ENCODE data around the gene WIPF2. TPM values are rescaled to one million over a fixed set of nuclear protein-coding genes. Genes with fewer than 3 reads are reported as not detected.
A peak's percentile ranks its signal among the peaks of the same experiment; 100 is the strongest.

WIPF2 gene
- total RNA-seq, 2 donors from 2014 or later: 12.6 to 27.0 TPM

GRCh38 chr17:40180694-40181093, 38.4 kb upstream of the WIPF2 start:
- TF ChIP-seq CTCF (IDR thresholded peaks at IDR 0.05): no peak
- TF ChIP-seq POLR2AphosphoS5 (IDR thresholded peaks at IDR 0.05): peak; percentile 7
- peak; percentile 62 for TF ChIP-seq POLR2A (IDR thresholded peaks at IDR 0.05)
- Histone ChIP-seq H3K4me3 (no peak overlapping the region), H3K4me1 (replicated peaks) (peaks cover 7% of the 10 kb centered on the region), H3K27ac (peak overlapping the region; percentile 24 to 36), H3K27me3 (replicated peaks; ENCODE audit: insufficient read depth) (no peaks in the 10 kb centered on the region), H3K9me3 (no peaks in the 10 kb centered on the region), H3K36me3 (no peaks in the 10 kb centered on the region)
- DNase-seq (ENCODE audit: low spot score): peak; percentile 48
- intact Hi-C loops (cut with DNase I): no loop called here
- 28% methylated on average over 5 of the region's 5 CpGs for WGBS

DNA sequence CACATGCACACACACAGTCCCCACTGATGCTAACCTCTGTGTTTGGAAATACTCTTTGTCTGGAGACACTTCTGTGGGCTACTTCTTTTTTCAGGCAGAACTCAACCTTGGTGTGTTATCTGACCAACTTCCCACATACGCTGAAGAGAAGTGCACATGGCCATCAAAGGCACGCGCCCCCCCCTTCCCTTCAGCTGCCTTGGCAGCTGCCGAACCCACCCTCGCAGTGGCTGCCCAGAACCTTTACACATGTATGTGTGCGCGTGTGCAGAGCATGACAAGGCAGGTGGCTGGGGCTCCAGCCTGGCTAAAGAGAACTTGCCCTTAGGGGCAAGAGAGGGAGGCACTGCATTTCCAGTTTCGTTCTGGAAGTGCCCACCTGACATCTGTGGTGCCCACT, 37.9 kb upstream of the WIPF2 start:
- Histone ChIP-seq H3K36me3 (no peaks in the 10 kb centered on the region), H3K4me1 (replicated peaks) (peaks cover 7% of the 10 kb centered on the region), H3K9me3 (no peaks in the 10 kb centered on the region), H3K27ac (peak overlapping the region in 1 of 2 donors; percentile 24), H3K27me3 (replicated peaks; ENCODE audit: insufficient read depth) (no peaks in the 10 kb centered on the region), H3K4me3 (no peak overlapping the region)
- DNase-seq (ENCODE audit: low spot score): no peak
- WGBS: 74% methylated on average over 8 of the region's 8 CpGs
- no peak for TF ChIP-seq CTCF (IDR thresholded peaks at IDR 0.05)
- no peak for TF ChIP-seq POLR2AphosphoS5 (IDR thresholded peaks at IDR 0.05)
- TF ChIP-seq POLR2A (IDR thresholded peaks at IDR 0.05): no peak
- intact Hi-C loops (cut with DNase I): no loop called here

GRCh38 chr17:40182606-40183005, 36.5 kb upstream of the WIPF2 start:
- H3K4me1 ChIP-seq (replicated peaks): no peaks in the 10 kb centered on the region
- no peak overlapping the region for H3K27ac ChIP-seq
- no peaks in the 10 kb centered on the region for H3K9me3 ChIP-seq
- no peaks in the 10 kb centered on the region for H3K36me3 ChIP-seq
- H3K4me3 ChIP-seq: no peak overlapping the region
- 87% methylated on average over 6 of the region's 6 CpGs for WGBS
- intact Hi-C loops (cut with DNase I): no loop called here
- TF ChIP-seq POLR2AphosphoS5 (IDR thresholded peaks at IDR 0.05) (no peak), CTCF (IDR thresholded peaks at IDR 0.05) (no peak), POLR2A (IDR thresholded peaks at IDR 0.05) (no peak)
- no peak for DNase-seq (ENCODE audit: low spot score)
- no peaks in the 10 kb centered on the region for H3K27me3 ChIP-seq (replicated peaks; ENCODE audit: insufficient read depth)

- no peaks in the 10 kb centered on the region for H3K36me3 ChIP-seq
- TF ChIP-seq POLR2AphosphoS5 (IDR thresholded peaks at IDR 0.05) (no peak), CTCF (IDR thresholded peaks at IDR 0.05) (no peak), POLR2A (IDR thresholded peaks at IDR 0.05) (no peak)
Measured at GRCh38 chr17:40187238-40187637, 31.9 kb upstream of the WIPF2 start.

GRCh38 chr17:40188694-40189093, 30.4 kb upstream of the WIPF2 start:
- H3K4me1 ChIP-seq (replicated peaks): no peaks in the 10 kb centered on the region
- no peak for DNase-seq (ENCODE audit: low spot score)
- TF ChIP-seq POLR2A (IDR thresholded peaks at IDR 0.05) (no peak), POLR2AphosphoS5 (IDR thresholded peaks at IDR 0.05) (no peak), CTCF (IDR thresholded peaks at IDR 0.05) (no peak)
- 97% methylated on average over 6 of the region's 6 CpGs for WGBS
- H3K4me3 ChIP-seq: no peak overlapping the region
- H3K27me3 ChIP-seq (replicated peaks; ENCODE audit: insufficient read depth): no peaks in the 10 kb centered on the region
- H3K36me3 ChIP-seq: no peaks in the 10 kb centered on the region
- intact Hi-C loops (cut with DNase I): no loop called here
- no peak overlapping the region for H3K27ac ChIP-seq
- H3K9me3 ChIP-seq: no peaks in the 10 kb centered on the region

More at GRCh38 chr17:40187238-40187637, 31.9 kb upstream of the WIPF2 start:
- no peak for DNase-seq (ENCODE audit: low spot score)
- Histone ChIP-seq H3K27ac (no peak overlapping the region), H3K27me3 (replicated peaks; ENCODE audit: insufficient read depth) (no peaks in the 10 kb centered on the region), H3K4me3 (no peak overlapping the region), H3K9me3 (no peaks in the 10 kb centered on the region), H3K4me1 (replicated peaks) (no peaks in the 10 kb centered on the region)
- WGBS: 90% methylated on average over 3 of the region's 3 CpGs
- intact Hi-C loops (cut with DNase I): no loop called here
